Liver (tissue), 3 donors: ENCODE results near the gene TCF19.

Experiments used
- GABPA ChIP-seq, 2 donors: IDR thresholded peaks in 1 of 2; conservative IDR thresholded peaks in 1 of 2; 2 replicates each; pipeline ENCODE4 v1.6.1; 2016; ENCODE audit warnings: antibody characterized with exemption in 2 of 2, mild to moderate bottlenecking in 1 of 2, moderate library complexity in 1 of 2
- SP1 ChIP-seq: IDR thresholded peaks from 2 replicates; pipeline ENCODE4 v1.6.1; 2018; ENCODE audit warnings: antibody characterized with exemption, mild to moderate bottlenecking
- TF ChIP-seq, protein P1 (sequence below): fragments of 150-350 bp; IDR thresholded peaks from 2 replicates; pipeline ENCODE4 v1.5.1; 2017; ENCODE audit warnings: improper control_type of control experiment, low read depth, low read length; ENCODE audit not compliant: missing input control
- donor health status: healthy.
- donor health status: healthy.

DNA sequence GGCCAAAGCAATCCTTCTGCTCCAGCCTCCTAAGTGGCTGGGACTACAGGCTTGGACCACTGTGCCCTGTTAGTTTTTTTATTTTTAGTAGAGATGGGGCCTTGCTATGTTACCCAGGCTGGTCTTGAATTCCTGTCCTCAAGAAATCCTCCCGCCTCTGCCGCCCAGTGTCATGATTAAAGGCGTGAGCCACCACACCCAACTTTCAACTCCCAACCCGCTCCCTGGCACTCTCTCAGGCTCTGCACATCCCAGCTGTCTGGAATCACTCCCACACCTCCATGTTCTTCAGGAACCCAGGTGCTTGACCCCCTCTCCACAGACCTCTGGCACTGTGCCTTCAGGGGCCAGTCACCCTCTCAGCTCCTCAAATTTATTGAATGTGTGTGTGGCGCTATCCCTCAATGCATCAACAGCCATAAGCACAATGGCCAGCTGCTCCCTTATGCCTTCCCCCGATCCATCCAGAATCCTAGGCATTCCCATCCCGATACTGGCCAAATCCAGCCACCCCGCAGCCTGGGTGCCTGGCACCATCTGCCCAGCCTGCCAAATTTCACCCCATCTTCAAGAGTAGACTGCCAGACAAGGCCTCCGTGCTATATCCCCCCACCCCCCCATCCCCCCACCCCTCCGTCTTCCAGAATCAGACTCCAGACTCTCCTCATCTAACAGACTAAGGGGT, 12.7 kb downstream of the TCF19 start:
- TF ChIP-seq, protein P1, sequence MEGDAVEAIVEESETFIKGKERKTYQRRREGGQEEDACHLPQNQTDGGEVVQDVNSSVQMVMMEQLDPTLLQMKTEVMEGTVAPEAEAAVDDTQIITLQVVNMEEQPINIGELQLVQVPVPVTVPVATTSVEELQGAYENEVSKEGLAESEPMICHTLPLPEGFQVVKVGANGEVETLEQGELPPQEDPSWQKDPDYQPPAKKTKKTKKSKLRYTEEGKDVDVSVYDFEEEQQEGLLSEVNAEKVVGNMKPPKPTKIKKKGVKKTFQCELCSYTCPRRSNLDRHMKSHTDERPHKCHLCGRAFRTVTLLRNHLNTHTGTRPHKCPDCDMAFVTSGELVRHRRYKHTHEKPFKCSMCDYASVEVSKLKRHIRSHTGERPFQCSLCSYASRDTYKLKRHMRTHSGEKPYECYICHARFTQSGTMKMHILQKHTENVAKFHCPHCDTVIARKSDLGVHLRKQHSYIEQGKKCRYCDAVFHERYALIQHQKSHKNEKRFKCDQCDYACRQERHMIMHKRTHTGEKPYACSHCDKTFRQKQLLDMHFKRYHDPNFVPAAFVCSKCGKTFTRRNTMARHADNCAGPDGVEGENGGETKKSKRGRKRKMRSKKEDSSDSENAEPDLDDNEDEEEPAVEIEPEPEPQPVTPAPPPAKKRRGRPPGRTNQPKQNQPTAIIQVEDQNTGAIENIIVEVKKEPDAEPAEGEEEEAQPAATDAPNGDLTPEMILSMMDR = no peak
- no peak for TF ChIP-seq GABPA (IDR thresholded peaks at IDR 0.05 in 1 of 2, conservative IDR thresholded peaks at IDR 0.05 in 1 of 2)
- TF ChIP-seq SP1 = no peak
